Mesendoderm (in vitro differentiated cells): ENCODE data around the gene FSTL4.

Experiments
- DNase-seq: peaks from one replicate; pipeline ENCODE4 v3.0.0; 2013
- H2AK5ac ChIP-seq: 2 replicates; pipeline ENCODE4 v1.6.1; 2013; ENCODE audit warnings: low read length, inconsistent platforms
- H2BK120ac ChIP-seq: 2 replicates; pipeline ENCODE4 v1.6.1; 2013; ENCODE audit warnings: low read depth, mild to moderate bottlenecking, low read length, moderate library complexity, mixed read lengths
- H2BK15ac ChIP-seq: replicated peaks from 2 replicates; pipeline ENCODE4 v1.6.1; 2013; ENCODE audit warnings: low read depth, mild to moderate bottlenecking, moderate library complexity
- H2BK5ac ChIP-seq: 2 replicates; pipeline ENCODE4 v1.6.1; 2013; ENCODE audit warnings: low read length, inconsistent platforms
- H3K18ac ChIP-seq: 2 replicates; pipeline ENCODE4 v1.6.1; 2013; ENCODE audit warnings: mild to moderate bottlenecking, low read length, mixed read lengths
- H3K23ac ChIP-seq: one replicate; pipeline ENCODE4 v1.6.1; 2013; ENCODE audit warnings: low read length
- H3K27ac ChIP-seq: 2 replicates; pipeline ENCODE4 v1.5.1; 2013; ENCODE audit warnings: low read depth, mild to moderate bottlenecking, inconsistent platforms, low read length, moderate library complexity
- H3K27me3 ChIP-seq: 2 replicates; pipeline ENCODE4 v1.6.1; 2013; ENCODE audit warnings: low read length, control low read depth, mild to moderate bottlenecking, inconsistent platforms; ENCODE audit not compliant: insufficient read depth, poor library complexity
- H3K36me3 ChIP-seq: 2 replicates; pipeline ENCODE4 v1.6.1; 2013; ENCODE audit warnings: low read length, inconsistent platforms; ENCODE audit not compliant: control insufficient read depth, insufficient read depth
- H3K4ac ChIP-seq: one replicate; pipeline ENCODE4 v1.6.1; 2013; ENCODE audit warnings: low read depth, mild to moderate bottlenecking, low read length, moderate library complexity
- H3K4me1 ChIP-seq: 2 replicates; pipeline ENCODE4 v1.6.1; 2013; ENCODE audit warnings: low read depth, low read length, inconsistent platforms; ENCODE audit not compliant: control insufficient read depth
- H3K4me2 ChIP-seq: 2 replicates; pipeline ENCODE4 v1.6.1; 2013; ENCODE audit warnings: low read length
- H3K4me3 ChIP-seq: 2 replicates; pipeline ENCODE4 v1.5.1; 2013; ENCODE audit warnings: mild to moderate bottlenecking, low read length
- H3K56ac ChIP-seq: one replicate; pipeline ENCODE4 v1.6.1; 2013; ENCODE audit warnings: low read length
- H3K79me1 ChIP-seq: 2 replicates; pipeline ENCODE4 v1.6.1; 2013; ENCODE audit warnings: low read length, inconsistent platforms
- H3K79me2 ChIP-seq: 2 replicates; pipeline ENCODE4 v1.6.1; 2013; ENCODE audit warnings: mild to moderate bottlenecking, low read length; ENCODE audit not compliant: control insufficient read depth, insufficient read depth
- H3K9ac ChIP-seq: 2 replicates; pipeline ENCODE4 v1.6.1; 2013; ENCODE audit warnings: low read length, inconsistent platforms
- H4K5ac ChIP-seq: one replicate; pipeline ENCODE4 v1.6.1; 2013; ENCODE audit warnings: low read length
- H4K8ac ChIP-seq: one replicate; pipeline ENCODE4 v1.6.1; 2013; ENCODE audit warnings: low read depth, mild to moderate bottlenecking, control low read depth, low read length, moderate library complexity
- WGBS: extraction: QIAGEN DNeasy Blood & Tissue Kit; methylation state at CpG from one replicate; pipeline ENCODE4 v1.1.7; 2013; ENCODE audit warnings: low lambda C conversion rate, missing lambda C conversion rate; ENCODE audit not compliant: insufficient coverage; ENCODE audit errors: extremely low coverage; 5-methylcytosine and 5-hydroxymethylcytosine counted together

The FSTL4 gene

GRCh38 chr5:133392448-133392847, 219.9 kb downstream of the FSTL4 start:
- Histone ChIP-seq H3K4ac (no peak overlapping the region), H3K4me1 (no peaks in the 10 kb centered on the region), H3K36me3 (no peaks in the 10 kb centered on the region), H3K27me3 (no peaks in the 10 kb centered on the region), H3K79me1 (no peaks in the 10 kb centered on the region), H3K4me2 (no peak overlapping the region), H2BK15ac (no peak overlapping the region), H2BK120ac (no peak overlapping the region), H2BK5ac (no peak overlapping the region), H4K5ac (no peak overlapping the region), H3K4me3 (no peak overlapping the region), H3K27ac (no peak overlapping the region), H3K23ac (no peak overlapping the region), H2AK5ac (no peak overlapping the region), H3K56ac (no peak overlapping the region), H4K8ac (no peak overlapping the region), H3K79me2 (no peaks in the 10 kb centered on the region), H3K18ac (no peak overlapping the region), H3K9ac (no peak overlapping the region)
- DNase-seq = no peak
- WGBS = no CpG with 5 or more reads among the region's 4 CpGs

GRCh38 chr5:133391354-133392136, 220.8 kb downstream of the FSTL4 start:
- Histone ChIP-seq H3K56ac (no peak overlapping the region), H3K4me1 (no peaks in the 10 kb centered on the region), H2BK15ac (no peak overlapping the region), H2BK120ac (no peak overlapping the region), H3K4me3 (no peak overlapping the region), H2BK5ac (no peak overlapping the region), H2AK5ac (no peak overlapping the region), H3K9ac (no peak overlapping the region), H4K5ac (no peak overlapping the region), H3K27ac (no peak overlapping the region), H3K27me3 (no peaks in the 10 kb centered on the region), H3K36me3 (no peaks in the 10 kb centered on the region), H4K8ac (no peak overlapping the region), H3K4ac (no peak overlapping the region), H3K23ac (no peak overlapping the region), H3K79me2 (no peaks in the 10 kb centered on the region), H3K4me2 (no peak overlapping the region), H3K18ac (no peak overlapping the region), H3K79me1 (no peaks in the 10 kb centered on the region)
- no peak for DNase-seq
- WGBS = no CpG with 5 or more reads among the region's 9 CpGs

- Histone ChIP-seq H3K4me1 (no peaks in the 10 kb centered on the region), H2BK120ac (no peak overlapping the region), H2BK15ac (no peak overlapping the region), H2BK5ac (no peak overlapping the region), H3K23ac (no peak overlapping the region), H3K27ac (no peak overlapping the region), H3K56ac (no peak overlapping the region), H4K8ac (no peak overlapping the region), H3K27me3 (no peaks in the 10 kb centered on the region), H3K18ac (no peak overlapping the region), H4K5ac (no peak overlapping the region), H3K4me2 (no peak overlapping the region), H3K79me1 (no peaks in the 10 kb centered on the region), H3K9ac (no peak overlapping the region), H3K36me3 (no peaks in the 10 kb centered on the region), H3K4ac (no peak overlapping the region), H3K4me3 (no peak overlapping the region), H2AK5ac (no peak overlapping the region), H3K79me2 (no peaks in the 10 kb centered on the region)
- DNase-seq = no peak
- no CpG with 5 or more reads among the region's 10 CpGs for WGBS
These were observed 221.7 kb downstream of the FSTL4 start for GRCh38 chr5:133390416-133391353.

- Histone ChIP-seq H3K56ac (no peak overlapping the region), H3K79me2 (no peaks in the 10 kb centered on the region), H3K4me1 (no peaks in the 10 kb centered on the region), H3K4ac (no peak overlapping the region), H3K27ac (no peak overlapping the region), H3K4me3 (no peak overlapping the region), H4K8ac (no peak overlapping the region), H3K9ac (no peak overlapping the region), H3K4me2 (no peak overlapping the region), H3K27me3 (no peaks in the 10 kb centered on the region), H3K23ac (no peak overlapping the region), H3K79me1 (no peaks in the 10 kb centered on the region), H4K5ac (no peak overlapping the region), H3K18ac (no peak overlapping the region), H3K36me3 (no peaks in the 10 kb centered on the region), H2BK5ac (no peak overlapping the region), H2AK5ac (no peak overlapping the region), H2BK15ac (no peak overlapping the region), H2BK120ac (no peak overlapping the region)
- WGBS = no CpG with 5 or more reads among the region's 4 CpGs
- DNase-seq = no peak
These were observed 223.2 kb downstream of the FSTL4 start for GRCh38 chr5:133389066-133389590.

- Histone ChIP-seq H4K8ac (no peak overlapping the region), H3K27me3 (no peaks in the 10 kb centered on the region), H3K4me1 (no peaks in the 10 kb centered on the region), H3K4me3 (no peak overlapping the region), H2BK120ac (no peak overlapping the region), H2AK5ac (no peak overlapping the region), H3K79me2 (no peaks in the 10 kb centered on the region), H3K79me1 (no peaks in the 10 kb centered on the region), H4K5ac (no peak overlapping the region), H2BK15ac (no peak overlapping the region), H3K18ac (no peak overlapping the region), H3K4ac (no peak overlapping the region), H3K4me2 (no peak overlapping the region), H3K56ac (no peak overlapping the region), H3K23ac (no peak overlapping the region), H3K36me3 (no peaks in the 10 kb centered on the region), H3K9ac (no peak overlapping the region), H2BK5ac (no peak overlapping the region), H3K27ac (no peak overlapping the region)
- WGBS = no CpG with 5 or more reads among the region's 9 CpGs
- no peak for DNase-seq
These were observed 224.7 kb downstream of the FSTL4 start for GRCh38 chr5:133387621-133388020.
